H1 (cell line): ENCODE data around the gene VPS13C. TPM values are rescaled to one million over a fixed set of nuclear protein-coding genes. Genes with fewer than 3 reads are reported as not detected.

Source experiments
- ASH2L ChIP-seq: fragments of 200-600, 300-600 bp; sonication (generic); IDR thresholded peaks from one replicate; pipeline ENCODE4 v1.7.1; 2017; ENCODE audit warnings: low read length
- ATF3 ChIP-seq: IDR thresholded peaks from 2 replicates; pipeline ENCODE4 v1.6.1; 2011; ENCODE audit warnings: low read depth, mild to moderate bottlenecking, low read length; ENCODE audit not compliant: insufficient read depth
- CHD1 ChIP-seq: IDR thresholded peaks from 2 replicates; pipeline ENCODE4 v1.6.1; 2012; ENCODE audit warnings: low read depth, low read length, improper control_type of control experiment
- GABPA ChIP-seq: IDR thresholded peaks from 2 replicates; pipeline ENCODE4 v1.6.1; 2011; ENCODE audit warnings: mild to moderate bottlenecking, low read length, moderate library complexity, borderline replicate concordance; ENCODE audit not compliant: insufficient read depth
- MAFK ChIP-seq: IDR thresholded peaks from 2 replicates; pipeline ENCODE4 v1.6.1; 2012; ENCODE audit warnings: low read depth, mild to moderate bottlenecking, improper control_type of control experiment, low read length
- TAF1 ChIP-seq: IDR thresholded peaks from 2 replicates; pipeline ENCODE4 v1.6.1; 2011; ENCODE audit warnings: mild to moderate bottlenecking, low read depth, low read length
- polyA plus RNA-seq, 7 experiments: library from polyadenylated mRNA; depleted of rRNA in 3 of 7; stranded (reverse) in 5 of 7; unstranded in 2 of 7; fragments of >200 nt in 5 of 7; fragments of 200-250 nt in 2 of 7; gene quantifications; 1 replicate in 5 of 7; 2 replicates in 1 of 7; 4 replicates in 1 of 7; pipeline versions ENCODE4 v1.2.1 to v1.2.3, GENCODE V29; 2011 to 2013; ENCODE audit warnings: missing spikeins in 2 of 7, mixed read lengths in 2 of 7
- total RNA-seq: library from RNA; stranded (reverse); fragmentation: NEBNext Ultra II Directional; extraction: Animal tissue kit (Norgen Biotek cat#: 25700); gene quantifications from 2 replicates; pipeline ENCODE4 v1.2.1, GENCODE V29; 2021

VPS13C gene
- total and polyA plus RNA-seq, 2 of the 8 experiments (the other 6 are each of a cell fraction or from before 2014, with no cell fraction given) = 4.8 to 18.8 TPM

- no peak for TF ChIP-seq MAFK
- no peak for TF ChIP-seq CHD1
- TF ChIP-seq TAF1 = no peak
- no peak for TF ChIP-seq GABPA
- no peak for TF ChIP-seq ASH2L
- TF ChIP-seq ATF3 = no peak
Measured at GRCh38 chr15:61828860-61829513, 231.3 kb downstream of the VPS13C start (continued).
